HEK293T (cell line): Measurements from ENCODE around the gene SLC9C2.

ENCODE experiments used
- BHLHE40 ChIP-seq: fragments of 450-650 bp; IDR thresholded peaks from 2 replicates; pipeline ENCODE4 v1.6.1; 2016; ENCODE audit warnings: mild to moderate bottlenecking, moderate library complexity, borderline replicate concordance
- CTBP1 ChIP-seq: fragments of 450-650 bp; IDR thresholded peaks from 2 replicates; pipeline ENCODE4 v1.6.1; 2016; ENCODE audit warnings: borderline replicate concordance
- ELF4 ChIP-seq: fragments of 450-650 bp; IDR thresholded peaks from 2 replicates; pipeline ENCODE4 v1.6.1; 2017; ENCODE audit warnings: antibody characterized with exemption
- FOXA1 ChIP-seq: fragments of 450-650 bp; IDR thresholded peaks from 2 replicates; pipeline ENCODE4 v1.6.1; 2016; ENCODE audit warnings: mild to moderate bottlenecking
- FOXM1 ChIP-seq: fragments of 450-650 bp; IDR thresholded peaks from 2 replicates; pipeline ENCODE4 v1.6.1; 2017; ENCODE audit warnings: mild to moderate bottlenecking, borderline replicate concordance
- HDGF ChIP-seq: fragments of 450-650 bp; IDR thresholded peaks from 2 replicates; pipeline ENCODE4 v1.6.1; 2017; ENCODE audit warnings: antibody characterized with exemption, borderline replicate concordance
- L3MBTL2 ChIP-seq: fragments of 450-650 bp; conservative IDR thresholded peaks from 2 replicates; pipeline ENCODE4 v1.6.1; 2016; ENCODE audit warnings: mild to moderate bottlenecking
- NFRKB ChIP-seq: fragments of 450-650 bp; IDR thresholded peaks from 2 replicates; pipeline ENCODE4 v1.6.1; 2016; ENCODE audit warnings: mild to moderate bottlenecking, moderate library complexity
- SP1 ChIP-seq: fragments of 450-650 bp; IDR thresholded peaks from 2 replicates; pipeline ENCODE4 v1.6.1; 2017
- TARDBP ChIP-seq: fragments of 450-650 bp; IDR thresholded peaks from 2 replicates; pipeline ENCODE4 v1.6.1; 2016
- ZNF384 ChIP-seq: fragments of 450-650 bp; IDR thresholded peaks from 2 replicates; pipeline ENCODE4 v1.6.1; 2016

GRCh38 chr1:173635116-173635515, 32.2 kb upstream of the SLC9C2 start, which contains the start of gene TEX50:
- TF ChIP-seq HDGF (no peak), CTBP1 (no peak), SP1 (no peak), ZNF384 (no peak), TARDBP (no peak), ELF4 (no peak), BHLHE40 (no peak), NFRKB (no peak), L3MBTL2 (no peak), FOXM1 (no peak), FOXA1 (no peak)
